ENCODE results near the gene LGALS16.
"Not testable (repeated sequence)": the region's sequence is repeated elsewhere in the genome, so short reads cannot be mapped to it uniquely, and the experiment has no call there.

LGALS16 gene

GRCh38 chr19:39672473-39672872 lies 16.8 kb downstream of the LGALS16 start:
- no peak overlapping the region for H3K9ac ChIP-seq (ENCODE audit: low read length in 5 of 5)
- H3K4me1 ChIP-seq (ENCODE audit: control insufficient read depth in 5 of 5, insufficient read depth in 5 of 5, low read length in 5 of 5), result no peaks in the 10 kb centered on the region
- H3K27me3 ChIP-seq (ENCODE audit: control insufficient read depth in 5 of 5, insufficient read depth in 4 of 5, low read length in 5 of 5), result peaks cover 0 to 6% (median 0%) of the 10 kb centered on the region in 5 donors
- no peaks in the 10 kb centered on the region for H3K36me3 ChIP-seq (ENCODE audit: control insufficient read depth in 5 of 5, insufficient read depth in 5 of 5, low read length in 5 of 5)
- no peaks in the 10 kb centered on the region for H3K9me3 ChIP-seq (ENCODE audit: control insufficient read depth in 5 of 5, low read length in 5 of 5)
- no peak overlapping the region for H3K27ac ChIP-seq (ENCODE audit: low read depth, low read length)
- no peak overlapping the region for H3K4me3 ChIP-seq (ENCODE audit: low read depth in 1 of 5, low read length in 5 of 5)

- not testable (repeated sequence) for H3K27ac ChIP-seq (ENCODE audit: low read depth, low read length); H3K9me3 ChIP-seq (ENCODE audit: control insufficient read depth in 5 of 5, low read length in 5 of 5); H3K36me3 ChIP-seq (ENCODE audit: control insufficient read depth in 5 of 5, insufficient read depth in 5 of 5, low read length in 5 of 5); H3K4me3 ChIP-seq (ENCODE audit: low read depth in 1 of 5, low read length in 5 of 5); H3K9ac ChIP-seq (ENCODE audit: low read length in 5 of 5); H3K27me3 ChIP-seq (ENCODE audit: control insufficient read depth in 5 of 5, insufficient read depth in 4 of 5, low read length in 5 of 5)
- H3K4me1 ChIP-seq (ENCODE audit: control insufficient read depth in 5 of 5, insufficient read depth in 5 of 5, low read length in 5 of 5), result peaks cover 2 to 12% (median 11%) of the 10 kb centered on the region in 5 donors
Observed at GRCh38 chr19:39673862-39674261, 18.1 kb downstream of the LGALS16 start.

GRCh38 chr19:39676004-39676403 lies 20.3 kb downstream of the LGALS16 start:
- H3K27ac ChIP-seq (ENCODE audit: low read depth, low read length), result no peak overlapping the region
- peaks cover 0 to under 1% (median 0%) of the 10 kb centered on the region in 5 donors for H3K27me3 ChIP-seq (ENCODE audit: control insufficient read depth in 5 of 5, insufficient read depth in 4 of 5, low read length in 5 of 5)
- H3K4me1 ChIP-seq (ENCODE audit: control insufficient read depth in 5 of 5, insufficient read depth in 5 of 5, low read length in 5 of 5), result peaks cover 3 to 21% (median 20%) of the 10 kb centered on the region in 5 donors
- H3K9ac ChIP-seq (ENCODE audit: low read length in 5 of 5), result no peak overlapping the region
- no peak overlapping the region for H3K4me3 ChIP-seq (ENCODE audit: low read depth in 1 of 5, low read length in 5 of 5)
- H3K36me3 ChIP-seq (ENCODE audit: control insufficient read depth in 5 of 5, insufficient read depth in 5 of 5, low read length in 5 of 5), result no peaks in the 10 kb centered on the region
- no peaks in the 10 kb centered on the region for H3K9me3 ChIP-seq (ENCODE audit: control insufficient read depth in 5 of 5, low read length in 5 of 5)

- Histone ChIP-seq H3K27me3 (ENCODE audit: control insufficient read depth in 5 of 5, insufficient read depth in 4 of 5, low read length in 5 of 5) (peaks cover 0 to 3% (median 0%) of the 10 kb centered on the region in 5 donors), H3K9ac (ENCODE audit: low read length in 5 of 5) (peak overlapping the region in 1 of 5 donors; percentile 6), H3K4me1 (ENCODE audit: control insufficient read depth in 5 of 5, insufficient read depth in 5 of 5, low read length in 5 of 5) (peaks cover 3 to 21% (median 20%) of the 10 kb centered on the region in 5 donors), H3K9me3 (ENCODE audit: control insufficient read depth in 5 of 5, low read length in 5 of 5) (no peaks in the 10 kb centered on the region), H3K4me3 (ENCODE audit: low read depth in 1 of 5, low read length in 5 of 5) (peak overlapping the region in 1 of 5 donors; percentile 11), H3K27ac (ENCODE audit: low read depth, low read length) (no peak overlapping the region), H3K36me3 (ENCODE audit: control insufficient read depth in 5 of 5, insufficient read depth in 5 of 5, low read length in 5 of 5) (no peaks in the 10 kb centered on the region)
Observed at GRCh38 chr19:39677961-39678889, 22.5 kb downstream of the LGALS16 start.

- Histone ChIP-seq H3K9ac (ENCODE audit: low read length in 5 of 5) (peak overlapping the region in 2 of 5 donors; percentile 6 to 63), H3K36me3 (ENCODE audit: control insufficient read depth in 5 of 5, insufficient read depth in 5 of 5, low read length in 5 of 5) (no peaks in the 10 kb centered on the region), H3K9me3 (ENCODE audit: control insufficient read depth in 5 of 5, low read length in 5 of 5) (no peaks in the 10 kb centered on the region), H3K27ac (ENCODE audit: low read depth, low read length) (no peak overlapping the region), H3K4me1 (ENCODE audit: control insufficient read depth in 5 of 5, insufficient read depth in 5 of 5, low read length in 5 of 5) (peaks cover 3 to 21% (median 20%) of the 10 kb centered on the region in 5 donors), H3K4me3 (ENCODE audit: low read depth in 1 of 5, low read length in 5 of 5) (peak overlapping the region in 1 of 5 donors; percentile 11), H3K27me3 (ENCODE audit: control insufficient read depth in 5 of 5, insufficient read depth in 4 of 5, low read length in 5 of 5) (peaks cover 0 to 3% (median 0%) of the 10 kb centered on the region in 5 donors)
Observed at GRCh38 chr19:39679056-39679790, 23.5 kb downstream of the LGALS16 start.

GRCh38 chr19:39679791-39680168 lies 24.1 kb downstream of the LGALS16 start:
- Histone ChIP-seq H3K4me3 (ENCODE audit: low read depth in 1 of 5, low read length in 5 of 5) (no peak overlapping the region), H3K27me3 (ENCODE audit: control insufficient read depth in 5 of 5, insufficient read depth in 4 of 5, low read length in 5 of 5) (peaks cover 0 to 3% (median 0%) of the 10 kb centered on the region in 5 donors), H3K9ac (ENCODE audit: low read length in 5 of 5) (no peak overlapping the region), H3K9me3 (ENCODE audit: control insufficient read depth in 5 of 5, low read length in 5 of 5) (no peaks in the 10 kb centered on the region), H3K27ac (ENCODE audit: low read depth, low read length) (no peak overlapping the region), H3K36me3 (ENCODE audit: control insufficient read depth in 5 of 5, insufficient read depth in 5 of 5, low read length in 5 of 5) (no peaks in the 10 kb centered on the region), H3K4me1 (ENCODE audit: control insufficient read depth in 5 of 5, insufficient read depth in 5 of 5, low read length in 5 of 5) (peaks cover 3 to 21% (median 20%) of the 10 kb centered on the region in 5 donors)

- Histone ChIP-seq H3K9me3 (ENCODE audit: control insufficient read depth in 5 of 5, low read length in 5 of 5) (no peaks in the 10 kb centered on the region), H3K27me3 (ENCODE audit: control insufficient read depth in 5 of 5, insufficient read depth in 4 of 5, low read length in 5 of 5) (peaks cover 0 to 3% (median 0%) of the 10 kb centered on the region in 5 donors), H3K27ac (ENCODE audit: low read depth, low read length) (no peak overlapping the region), H3K9ac (ENCODE audit: low read length in 5 of 5) (no peak overlapping the region), H3K36me3 (ENCODE audit: control insufficient read depth in 5 of 5, insufficient read depth in 5 of 5, low read length in 5 of 5) (no peaks in the 10 kb centered on the region), H3K4me1 (ENCODE audit: control insufficient read depth in 5 of 5, insufficient read depth in 5 of 5, low read length in 5 of 5) (peaks cover 3 to 21% (median 20%) of the 10 kb centered on the region in 5 donors), H3K4me3 (ENCODE audit: low read depth in 1 of 5, low read length in 5 of 5) (no peak overlapping the region)
Observed at GRCh38 chr19:39680593-39680992, 24.9 kb downstream of the LGALS16 start.

- H3K9me3 ChIP-seq (ENCODE audit: control insufficient read depth in 5 of 5, low read length in 5 of 5), result no peaks in the 10 kb centered on the region
- peaks cover 3 to 21% (median 20%) of the 10 kb centered on the region in 5 donors for H3K4me1 ChIP-seq (ENCODE audit: control insufficient read depth in 5 of 5, insufficient read depth in 5 of 5, low read length in 5 of 5)
- peaks cover 0 to 3% (median 0%) of the 10 kb centered on the region in 5 donors for H3K27me3 ChIP-seq (ENCODE audit: control insufficient read depth in 5 of 5, insufficient read depth in 4 of 5, low read length in 5 of 5)
- no peak overlapping the region for H3K9ac ChIP-seq (ENCODE audit: low read length in 5 of 5)
- no peaks in the 10 kb centered on the region for H3K36me3 ChIP-seq (ENCODE audit: control insufficient read depth in 5 of 5, insufficient read depth in 5 of 5, low read length in 5 of 5)
- H3K27ac ChIP-seq (ENCODE audit: low read depth, low read length), result no peak overlapping the region
- H3K4me3 ChIP-seq (ENCODE audit: low read depth in 1 of 5, low read length in 5 of 5), result no peak overlapping the region
Observed at GRCh38 chr19:39681416-39681815, 25.7 kb downstream of the LGALS16 start.

- Histone ChIP-seq H3K9ac (ENCODE audit: low read length in 5 of 5) (no peak overlapping the region), H3K4me3 (ENCODE audit: low read depth in 1 of 5, low read length in 5 of 5) (no peak overlapping the region), H3K27me3 (ENCODE audit: control insufficient read depth in 5 of 5, insufficient read depth in 4 of 5, low read length in 5 of 5) (peaks cover 0 to 3% (median 0%) of the 10 kb centered on the region in 5 donors), H3K27ac (ENCODE audit: low read depth, low read length) (no peak overlapping the region), H3K9me3 (ENCODE audit: control insufficient read depth in 5 of 5, low read length in 5 of 5) (peaks cover 0 to 5% (median 2%) of the 10 kb centered on the region in 5 donors), H3K36me3 (ENCODE audit: control insufficient read depth in 5 of 5, insufficient read depth in 5 of 5, low read length in 5 of 5) (no peaks in the 10 kb centered on the region), H3K4me1 (ENCODE audit: control insufficient read depth in 5 of 5, insufficient read depth in 5 of 5, low read length in 5 of 5) (peaks cover 0 to 5% (median 5%) of the 10 kb centered on the region in 5 donors)
Observed at GRCh38 chr19:39684267-39684666, 28.6 kb downstream of the LGALS16 start.

- H3K36me3 ChIP-seq (ENCODE audit: control insufficient read depth in 5 of 5, insufficient read depth in 5 of 5, low read length in 5 of 5), result no peaks in the 10 kb centered on the region
- no peak overlapping the region for H3K9ac ChIP-seq (ENCODE audit: low read length in 5 of 5)
- no peak overlapping the region for H3K4me3 ChIP-seq (ENCODE audit: low read depth in 1 of 5, low read length in 5 of 5)
- peaks cover 0 to 3% (median 0%) of the 10 kb centered on the region in 5 donors for H3K27me3 ChIP-seq (ENCODE audit: control insufficient read depth in 5 of 5, insufficient read depth in 4 of 5, low read length in 5 of 5)
- H3K9me3 ChIP-seq (ENCODE audit: control insufficient read depth in 5 of 5, low read length in 5 of 5), result peaks cover 2 to 10% (median 5%) of the 10 kb centered on the region in 5 donors
- no peaks in the 10 kb centered on the region for H3K4me1 ChIP-seq (ENCODE audit: control insufficient read depth in 5 of 5, insufficient read depth in 5 of 5, low read length in 5 of 5)
- no peak overlapping the region for H3K27ac ChIP-seq (ENCODE audit: low read depth, low read length)
Observed at GRCh38 chr19:39686739-39687138, 31.0 kb downstream of the LGALS16 start.
